Neural cell (in vitro differentiated cells): ENCODE data around the gene DPPA3. TPM values are rescaled to one million over a fixed set of nuclear protein-coding genes. Genes with fewer than 3 reads are reported as not detected.

ENCODE experiments used
- H2AFZ ChIP-seq: fragments of 200-600, 300-800 bp; sonication (generic), shearing (Covaris generic); 2 replicates; pipeline ENCODE4 v1.6.0; 2014; ENCODE audit warnings: low read depth, mild to moderate bottlenecking, antibody characterized with exemption, low read length, moderate library complexity
- H3F3A ChIP-seq: fragments of 200-600 bp; shearing (Covaris generic); 2 replicates; pipeline ENCODE4 v1.6.1; 2016; ENCODE audit warnings: mild to moderate bottlenecking, moderate library complexity, mixed read lengths, antibody characterized with exemption, low read length; ENCODE audit not compliant: insufficient read depth, poor library complexity, severe bottlenecking
- H3K27ac ChIP-seq: fragments of 200-600, 300-800 bp; sonication (generic), shearing (Covaris generic); 2 replicates; pipeline ENCODE4 v1.5.1; 2014; ENCODE audit warnings: mild to moderate bottlenecking, low read length, moderate library complexity
- H3K27me3 ChIP-seq: fragments of 300-800, 200-600 bp; sonication (generic), shearing (Covaris generic); 2 replicates; pipeline ENCODE4 v1.6.0; 2014; ENCODE audit warnings: mild to moderate bottlenecking, low read depth, low read length, moderate library complexity; ENCODE audit not compliant: insufficient read depth
- H3K36me3 ChIP-seq: fragments of 300-800, 200-600 bp; sonication (generic), shearing (Covaris generic); 2 replicates; pipeline ENCODE4 v1.5.1; 2014; ENCODE audit warnings: mild to moderate bottlenecking, antibody characterized with exemption, low read length, moderate library complexity; ENCODE audit not compliant: insufficient read depth
- H3K4me2 ChIP-seq: fragments of 300-800, 200-600 bp; sonication (generic), shearing (Covaris generic); 2 replicates; pipeline ENCODE4 v1.6.0; 2014; ENCODE audit warnings: mild to moderate bottlenecking, low read length
- H3K4me3 ChIP-seq: fragments of 300-800, 200-600 bp; sonication (generic), shearing (Covaris generic); 2 replicates; pipeline ENCODE4 v1.5.1; 2014; ENCODE audit warnings: mild to moderate bottlenecking, low read length, moderate library complexity
- H3K79me2 ChIP-seq: fragments of 200-600 bp; shearing (Covaris generic); replicated peaks from 2 replicates; pipeline ENCODE4 v1.6.0; 2014; ENCODE audit warnings: mild to moderate bottlenecking, low read length, moderate library complexity; ENCODE audit not compliant: insufficient read depth
- H3K9ac ChIP-seq: fragments of 300-800, 200-600 bp; sonication (generic), shearing (Covaris generic); 2 replicates; pipeline ENCODE4 v1.6.1; 2016; ENCODE audit warnings: mild to moderate bottlenecking, low read length, mixed read lengths
- H3K9me2 ChIP-seq: fragments of 200-600 bp; shearing (Covaris generic); 2 replicates; pipeline ENCODE4 v1.6.1; 2016; ENCODE audit warnings: mild to moderate bottlenecking, low read length, mixed read lengths; ENCODE audit not compliant: insufficient read depth
- H3K9me3 ChIP-seq: fragments of 200-600, 300-800 bp; sonication (generic), shearing (Covaris generic); 2 replicates; pipeline ENCODE4 v1.6.1; 2016; ENCODE audit warnings: mild to moderate bottlenecking, mixed run types, low read length, moderate library complexity, mixed read lengths
- H4K20me1 ChIP-seq: fragments of 200-600 bp; shearing (Covaris generic); 2 replicates; pipeline ENCODE4 v1.6.1; 2016; ENCODE audit warnings: mild to moderate bottlenecking, mixed run types; ENCODE audit not compliant: insufficient read depth
- EP300 ChIP-seq: fragments of 450-650 bp; conservative IDR thresholded peaks from 2 replicates; pipeline ENCODE4 v1.6.1; 2014; ENCODE audit warnings: antibody characterized with exemption, mild to moderate bottlenecking, moderate library complexity; ENCODE audit not compliant: poor library complexity, severe bottlenecking
- EZH2 ChIP-seq: fragments of 200-600, 300-800 bp; shearing (Covaris generic), sonication (generic); IDR thresholded peaks from 2 replicates; pipeline ENCODE4 v1.6.1; 2014; ENCODE audit warnings: antibody characterized with exemption, low read length, borderline replicate concordance, mild to moderate bottlenecking; ENCODE audit not compliant: insufficient read depth, poor library complexity, severe bottlenecking
- MXI1 ChIP-seq: fragments of 450-650 bp; conservative IDR thresholded peaks from 2 replicates; pipeline ENCODE4 v1.6.1; 2014; ENCODE audit warnings: antibody characterized with exemption, mild to moderate bottlenecking; ENCODE audit not compliant: poor library complexity, severe bottlenecking
- POLR2AphosphoS5 ChIP-seq: IDR thresholded peaks from 2 replicates; pipeline ENCODE4 v1.6.1; 2012
- RAD21 ChIP-seq: fragments of 450-650 bp; conservative IDR thresholded peaks from 2 replicates; pipeline ENCODE4 v1.6.1; 2014; ENCODE audit warnings: antibody characterized with exemption, mild to moderate bottlenecking, moderate library complexity
- REST ChIP-seq: IDR thresholded peaks from 2 replicates; pipeline ENCODE4 v1.6.1; 2012; ENCODE audit warnings: borderline replicate concordance
- SMC3 ChIP-seq: fragments of 450-650 bp; conservative IDR thresholded peaks from 2 replicates; pipeline ENCODE4 v1.6.1; 2014; ENCODE audit warnings: antibody characterized with exemption, mild to moderate bottlenecking, moderate library complexity; ENCODE audit not compliant: poor library complexity
- TAF1 ChIP-seq: IDR thresholded peaks from 2 replicates; pipeline ENCODE4 v1.6.1; 2012; ENCODE audit warnings: low read depth
- polyA plus RNA-seq: library from polyadenylated mRNA; depleted of rRNA; stranded (reverse); fragments of >200 nt; gene quantifications from 2 replicates; pipeline ENCODE4 v1.2.3, GENCODE V29; 2014
- TF ChIP-seq, protein P1 (sequence below): fragments of 450-650 bp; IDR thresholded peaks from 2 replicates; pipeline ENCODE4 v1.5.1; 2014; ENCODE audit warnings: antibody characterized with exemption, mild to moderate bottlenecking, moderate library complexity; ENCODE audit not compliant: poor library complexity, severe bottlenecking

Gene DPPA3
- polyA plus RNA-seq, 1 donor from 2014 or later, result not detected

GRCh38 chr12:7695566-7696197, 15.6 kb upstream of the DPPA3 start, which contains the start of gene GDF3:
Gene GDF3 (minus strand): TSS chr12:7695775. CDS start chr12:7695728, 47 bp downstream.
- Histone ChIP-seq H3K36me3 (no peaks in the 10 kb centered on the region), H2AFZ (no peak within 1 kb of the TSS), H3K4me3 (no peak within 1 kb of the TSS), H3K9me2 (no peaks in the 10 kb centered on the region), H3K9ac (no peak within 1 kb of the TSS), H3K4me2 (no peak within 1 kb of the TSS), H3K27ac (no peak within 1 kb of the TSS), H3K27me3 (no peaks in the 10 kb centered on the region), H3K9me3 (no peaks in the 10 kb centered on the region), H3K79me2 (no peaks in the 10 kb centered on the region), H3F3A (no peaks in the 10 kb centered on the region), H4K20me1 (no peaks in the 10 kb centered on the region)
- TF ChIP-seq POLR2AphosphoS5 (no peak), RAD21 (no peak), MXI1 (no peak), EZH2 (no peak), SMC3 (no peak), EP300 (no peak), TAF1 (no peak), REST (no peak)
- TF ChIP-seq, protein P1, sequence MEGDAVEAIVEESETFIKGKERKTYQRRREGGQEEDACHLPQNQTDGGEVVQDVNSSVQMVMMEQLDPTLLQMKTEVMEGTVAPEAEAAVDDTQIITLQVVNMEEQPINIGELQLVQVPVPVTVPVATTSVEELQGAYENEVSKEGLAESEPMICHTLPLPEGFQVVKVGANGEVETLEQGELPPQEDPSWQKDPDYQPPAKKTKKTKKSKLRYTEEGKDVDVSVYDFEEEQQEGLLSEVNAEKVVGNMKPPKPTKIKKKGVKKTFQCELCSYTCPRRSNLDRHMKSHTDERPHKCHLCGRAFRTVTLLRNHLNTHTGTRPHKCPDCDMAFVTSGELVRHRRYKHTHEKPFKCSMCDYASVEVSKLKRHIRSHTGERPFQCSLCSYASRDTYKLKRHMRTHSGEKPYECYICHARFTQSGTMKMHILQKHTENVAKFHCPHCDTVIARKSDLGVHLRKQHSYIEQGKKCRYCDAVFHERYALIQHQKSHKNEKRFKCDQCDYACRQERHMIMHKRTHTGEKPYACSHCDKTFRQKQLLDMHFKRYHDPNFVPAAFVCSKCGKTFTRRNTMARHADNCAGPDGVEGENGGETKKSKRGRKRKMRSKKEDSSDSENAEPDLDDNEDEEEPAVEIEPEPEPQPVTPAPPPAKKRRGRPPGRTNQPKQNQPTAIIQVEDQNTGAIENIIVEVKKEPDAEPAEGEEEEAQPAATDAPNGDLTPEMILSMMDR, result no peak

GRCh38 chr12:7705846-7706245, 5.4 kb upstream of the DPPA3 start:
- Histone ChIP-seq H3K9ac (no peak overlapping the region), H3K79me2 (no peaks in the 10 kb centered on the region), H3K9me3 (no peaks in the 10 kb centered on the region), H3K4me2 (no peak overlapping the region), H4K20me1 (no peaks in the 10 kb centered on the region), H3K27ac (no peak overlapping the region), H3K36me3 (no peaks in the 10 kb centered on the region), H3K4me3 (no peak overlapping the region), H2AFZ (no peak overlapping the region), H3K27me3 (no peaks in the 10 kb centered on the region), H3F3A (no peaks in the 10 kb centered on the region), H3K9me2 (no peaks in the 10 kb centered on the region)
- TF ChIP-seq, protein P1, result no peak
- TF ChIP-seq REST (no peak), POLR2AphosphoS5 (no peak), EP300 (no peak), EZH2 (no peak), TAF1 (no peak), MXI1 (no peak), RAD21 (no peak), SMC3 (no peak)
